HS-27A (cell line): Measurements from ENCODE around the gene NRIP1.

ENCODE experiments used
- DNase-seq: peaks from one replicate; pipeline ENCODE4 v3.0.0-alpha.2; 2012; ENCODE audit warnings: low read depth, missing footprints

NRIP1 gene

DNA sequence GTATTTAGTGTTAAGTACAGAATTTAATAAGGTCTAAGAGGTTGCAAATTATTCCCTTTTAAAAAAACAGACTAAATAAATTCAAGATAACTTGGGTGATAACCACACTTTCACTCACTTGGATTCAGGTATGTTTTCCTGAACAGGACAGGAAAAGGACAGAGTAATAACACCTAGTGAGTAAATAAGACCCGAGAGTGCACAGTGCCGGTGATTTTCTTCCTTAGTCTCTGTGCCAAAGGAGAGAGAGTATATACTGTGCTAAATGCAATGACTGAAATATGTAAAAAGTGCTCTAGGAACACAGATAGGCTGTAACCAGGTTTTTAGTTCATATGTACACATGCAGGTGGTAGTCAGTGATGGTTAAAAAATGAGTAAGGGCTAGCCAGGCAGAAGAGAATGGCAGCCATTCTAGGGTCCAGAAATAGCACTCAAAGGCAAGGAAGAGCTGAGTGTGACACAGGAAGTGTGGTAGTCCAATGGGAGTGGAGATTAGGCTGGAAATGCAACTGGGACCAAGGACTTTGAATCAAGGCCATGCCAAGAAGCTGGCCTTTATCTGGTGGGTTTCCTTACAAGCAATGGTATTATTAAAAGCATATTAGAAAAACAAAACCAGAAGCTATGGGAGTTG is 58.1 kb downstream of the NRIP1 start:
- no peak for DNase-seq

DNA sequence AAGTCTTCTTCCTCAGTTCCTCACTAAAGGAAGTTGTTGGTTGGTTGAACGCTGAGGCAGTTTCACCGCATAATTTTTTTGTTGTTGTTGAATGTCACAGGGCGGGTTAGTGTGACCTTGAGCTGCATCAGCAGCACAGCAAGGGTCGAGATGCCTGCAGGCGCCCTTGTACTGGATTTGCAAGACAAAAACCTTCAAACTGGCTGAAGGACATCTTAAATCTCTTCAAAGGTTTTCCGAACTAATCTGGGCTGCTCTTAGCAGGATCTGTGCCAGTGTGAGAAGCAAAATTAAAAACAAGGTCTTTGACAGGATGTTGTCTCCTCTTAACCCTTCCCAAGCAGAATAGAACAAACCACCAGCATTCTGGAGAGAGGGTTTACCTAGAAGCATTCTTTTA is 59.4 kb downstream of the NRIP1 start:
- DNase-seq, result no peak

DNA sequence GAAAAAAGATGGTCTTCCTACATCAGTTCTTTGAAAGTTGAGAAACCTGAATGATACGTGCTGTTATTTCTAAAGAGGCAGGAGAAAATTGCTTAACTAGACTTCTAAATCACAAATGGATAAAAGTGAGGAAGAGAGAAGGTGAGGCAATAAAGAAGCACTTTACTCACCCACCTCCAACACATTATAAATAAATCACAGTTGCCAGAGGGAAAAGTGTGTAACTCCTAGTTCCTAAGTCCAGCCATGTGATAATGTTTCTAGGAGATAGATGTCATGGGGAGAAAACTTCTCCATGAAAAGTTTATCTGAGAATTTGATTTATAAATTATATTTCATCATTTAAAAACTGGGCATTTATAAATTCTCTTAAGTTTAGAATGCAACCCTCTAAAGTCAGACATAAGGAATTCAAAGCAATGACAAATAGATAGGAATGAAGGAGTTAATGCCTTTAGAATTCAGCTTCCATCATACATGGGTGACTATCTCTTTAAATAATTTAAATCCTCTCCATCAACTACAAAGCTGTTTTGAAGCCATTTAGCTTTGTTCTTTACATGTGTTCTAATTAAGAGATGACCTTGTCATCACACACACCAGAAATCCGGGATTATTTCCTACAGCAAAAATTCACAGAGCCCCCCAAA is 60.0 kb downstream of the NRIP1 start:
- DNase-seq, result no peak

DNA sequence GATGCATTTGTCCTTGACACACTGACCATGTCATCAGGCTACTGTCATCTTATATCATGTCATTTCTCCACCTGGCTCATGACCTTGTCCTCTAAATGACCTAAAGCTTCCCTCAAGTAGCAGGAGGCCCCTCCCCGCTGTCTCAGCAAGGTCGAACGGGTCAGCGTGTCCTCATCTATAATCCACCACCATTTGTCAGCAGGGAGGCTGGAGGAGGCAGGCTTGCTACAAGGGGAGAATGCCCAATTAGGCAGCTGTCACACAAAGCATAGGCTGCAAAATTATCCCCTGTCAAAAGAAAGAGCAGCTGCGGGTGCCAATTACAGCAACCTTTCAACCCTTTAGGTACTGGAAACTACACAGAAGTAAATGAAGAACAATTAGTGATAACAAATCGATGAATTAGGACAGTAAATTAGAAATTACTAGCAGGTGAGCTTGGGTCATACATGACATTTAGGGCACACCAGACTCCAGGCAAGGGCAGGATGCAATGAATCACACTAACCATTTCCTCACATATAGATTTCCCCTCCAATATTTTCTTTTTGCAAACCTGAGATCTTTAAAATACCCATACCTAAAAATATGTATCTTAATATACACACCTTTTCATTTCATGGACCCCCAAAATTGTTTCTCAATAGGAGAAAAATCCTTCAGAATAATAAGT is 61.2 kb downstream of the NRIP1 start:
- DNase-seq, result no peak

DNA sequence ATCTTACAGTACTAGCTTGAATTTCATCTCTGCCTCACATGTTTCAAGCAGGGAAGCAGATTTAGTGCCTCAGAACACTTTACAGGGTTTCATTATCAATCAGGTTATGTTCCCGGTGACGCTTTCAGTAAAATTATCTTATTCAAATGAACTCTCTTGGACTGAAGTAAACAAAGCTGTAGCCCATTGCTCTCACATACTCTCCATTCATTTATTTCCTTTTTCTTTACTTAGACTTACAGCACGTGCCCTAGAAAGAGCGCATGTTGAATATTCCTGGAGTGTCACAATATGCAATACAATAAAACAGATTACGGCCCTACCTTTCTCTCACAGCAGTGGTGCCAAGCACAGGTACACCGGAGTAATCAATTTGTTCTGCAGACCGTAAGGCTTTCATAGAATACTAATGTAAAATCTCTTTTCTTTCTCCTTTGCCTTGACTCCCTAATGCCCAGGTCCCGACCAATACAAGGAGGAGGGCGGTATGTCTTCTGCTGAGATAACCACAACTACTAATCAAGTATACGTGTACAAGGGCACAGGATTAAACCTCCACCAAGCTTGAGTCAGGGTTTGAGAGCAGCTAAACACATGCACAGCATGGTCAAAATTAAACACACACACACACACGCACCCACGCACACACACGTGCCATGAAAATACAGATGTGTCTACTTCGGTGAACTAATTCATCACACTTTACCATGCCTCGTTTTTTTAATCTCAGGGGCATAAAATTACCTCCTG is 62.8 kb downstream of the NRIP1 start:
- no peak for DNase-seq

DNA sequence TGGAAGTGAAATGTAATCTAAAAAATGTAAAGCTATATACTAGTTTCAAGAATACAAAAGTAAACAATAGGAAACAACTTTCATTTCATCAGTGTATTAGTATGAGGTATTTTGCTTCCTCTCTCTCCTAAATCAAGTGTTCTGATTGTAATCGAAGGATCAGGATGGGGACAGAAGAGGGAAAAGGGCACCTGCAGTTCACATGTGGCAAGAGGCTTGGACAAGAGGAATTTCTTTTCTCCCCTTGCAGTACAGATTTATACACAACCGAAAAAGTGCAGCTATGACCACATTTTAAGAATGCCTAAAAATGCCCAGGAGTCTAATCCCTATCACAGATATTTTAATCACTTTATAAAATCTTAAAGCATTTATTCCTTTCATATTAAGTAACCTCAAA is 63.7 kb downstream of the NRIP1 start:
- no peak for DNase-seq

DNA sequence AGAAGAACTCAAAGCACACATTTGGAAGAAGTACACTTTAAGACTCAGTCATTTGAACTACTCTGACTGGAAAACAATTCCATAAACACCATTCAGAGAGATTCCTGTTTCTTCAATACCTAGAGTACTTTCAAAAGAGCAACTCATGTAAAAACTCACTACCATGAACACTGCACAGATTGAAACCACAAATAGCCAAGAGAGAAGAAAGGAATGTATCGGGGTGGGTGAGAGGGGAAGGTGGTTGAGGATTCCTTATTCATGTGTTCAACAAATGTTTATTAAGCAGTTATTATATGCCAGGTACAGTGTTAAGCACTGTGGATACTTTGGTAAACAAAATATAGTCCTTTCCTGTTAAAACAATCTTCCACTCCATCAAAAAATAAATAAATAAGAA is 64.7 kb downstream of the NRIP1 start:
- no peak for DNase-seq

DNA sequence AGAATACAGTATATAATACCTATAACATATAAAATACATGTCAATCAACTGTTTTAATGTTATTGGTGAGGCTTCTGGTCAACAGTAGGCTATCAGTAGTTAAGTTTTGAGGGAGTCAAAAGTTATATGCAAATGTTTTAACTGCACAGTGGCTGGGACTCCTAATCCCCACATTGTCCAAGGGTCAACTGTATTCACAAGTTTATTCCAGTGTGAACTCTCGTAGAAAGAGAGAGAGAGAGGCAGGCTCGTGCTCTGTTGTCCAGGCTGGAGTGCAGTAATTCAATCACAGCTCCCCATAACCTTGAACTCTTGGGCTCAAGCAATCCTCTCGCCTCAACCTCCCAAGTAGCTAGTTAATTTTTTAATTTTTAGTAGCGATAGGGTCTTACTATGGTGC is 66.0 kb downstream of the NRIP1 start:
- no peak for DNase-seq

DNA sequence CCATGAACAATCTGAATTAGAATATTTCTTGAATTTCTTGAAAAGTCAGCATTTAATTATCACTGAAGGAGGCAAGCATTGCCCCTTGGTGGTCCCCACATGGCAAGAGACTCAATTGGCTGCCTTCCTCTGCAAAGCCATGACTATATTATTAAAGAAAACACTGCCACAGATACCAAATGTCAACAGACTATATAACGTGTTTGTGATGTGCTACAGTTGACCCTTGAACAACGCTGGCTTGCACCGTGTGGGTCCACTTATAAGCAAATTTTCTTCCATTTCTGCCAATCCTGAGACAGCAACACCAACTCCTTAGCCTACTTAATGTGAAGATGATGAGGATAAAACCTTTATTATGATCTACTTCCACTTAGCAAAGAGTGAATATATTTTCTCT is 66.5 kb downstream of the NRIP1 start:
- no peak for DNase-seq

DNA sequence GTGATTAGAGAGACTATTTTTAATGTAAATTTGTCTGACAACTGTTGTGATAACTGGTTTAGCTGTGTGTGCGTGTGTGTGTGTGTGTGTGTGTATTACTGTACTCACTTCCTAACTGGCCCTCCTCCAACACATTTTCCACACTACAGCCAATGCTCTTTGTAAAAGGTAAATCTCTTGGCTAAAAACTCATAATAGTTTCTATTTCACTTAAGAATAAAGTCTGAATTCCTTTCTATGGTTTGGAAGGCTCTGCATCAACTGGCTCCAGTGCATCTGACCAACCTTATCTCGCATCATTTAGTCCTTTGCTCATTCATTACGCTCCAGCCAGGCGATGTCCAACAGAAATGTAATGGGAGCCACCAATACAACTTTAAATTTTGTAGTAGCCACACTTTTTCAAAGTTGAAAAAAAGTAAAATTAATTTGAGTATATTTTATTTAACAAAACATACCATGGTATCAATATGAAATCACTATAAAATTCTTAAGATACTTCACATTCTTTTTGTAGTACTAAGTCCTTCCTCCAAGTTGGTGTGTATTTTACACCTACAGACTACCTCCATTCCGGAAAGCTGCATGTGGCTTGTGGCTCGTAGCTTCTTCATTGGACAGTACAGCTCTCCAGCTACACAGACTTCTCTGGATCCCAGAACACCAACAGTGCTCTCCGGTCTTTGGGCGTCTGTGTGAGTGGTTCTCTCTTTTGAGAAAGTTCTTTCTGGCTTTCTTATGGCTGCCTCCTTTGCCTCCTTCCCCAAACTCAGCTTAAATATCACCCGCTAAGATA is 68.9 kb downstream of the NRIP1 start:
- peak; percentile 69 for DNase-seq

DNA sequence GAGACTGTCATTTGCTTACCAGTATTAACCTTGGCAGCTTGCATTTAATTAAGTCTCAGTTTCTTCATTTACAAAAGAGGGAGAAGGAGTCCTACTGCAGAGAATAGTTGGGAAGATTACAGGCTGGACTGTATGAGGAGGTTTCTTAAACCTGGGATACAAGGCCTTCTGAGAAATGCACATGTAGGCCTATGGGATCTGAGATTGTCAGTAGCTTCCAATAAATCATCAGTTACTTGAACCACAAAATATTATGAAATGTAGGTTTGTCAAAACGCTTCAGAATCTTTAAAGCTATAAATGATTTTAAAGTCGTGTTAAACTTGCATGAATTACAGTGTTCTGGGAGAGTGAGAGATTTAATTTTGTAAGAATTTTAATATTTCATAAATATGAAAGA is 69.6 kb downstream of the NRIP1 start:
- no peak for DNase-seq

DNA sequence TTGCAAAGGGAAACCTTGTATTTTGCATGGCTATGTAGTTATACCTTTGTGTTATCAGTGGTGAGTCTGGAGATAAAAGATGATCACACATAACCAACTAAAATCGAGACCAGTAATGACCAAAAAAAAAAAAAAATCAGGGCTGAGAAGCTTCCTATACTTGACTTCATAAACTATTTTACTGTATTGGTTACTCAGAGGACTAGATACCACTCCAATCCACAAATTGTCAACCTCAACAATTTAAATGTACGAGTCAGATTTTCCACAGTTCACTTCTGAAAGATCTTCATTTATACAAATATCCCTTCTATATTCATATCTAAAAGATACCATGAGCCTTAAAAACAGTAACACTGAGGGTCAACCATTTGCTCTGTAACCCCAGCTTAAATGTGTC is 71.7 kb downstream of the NRIP1 start:
- no peak for DNase-seq

DNA sequence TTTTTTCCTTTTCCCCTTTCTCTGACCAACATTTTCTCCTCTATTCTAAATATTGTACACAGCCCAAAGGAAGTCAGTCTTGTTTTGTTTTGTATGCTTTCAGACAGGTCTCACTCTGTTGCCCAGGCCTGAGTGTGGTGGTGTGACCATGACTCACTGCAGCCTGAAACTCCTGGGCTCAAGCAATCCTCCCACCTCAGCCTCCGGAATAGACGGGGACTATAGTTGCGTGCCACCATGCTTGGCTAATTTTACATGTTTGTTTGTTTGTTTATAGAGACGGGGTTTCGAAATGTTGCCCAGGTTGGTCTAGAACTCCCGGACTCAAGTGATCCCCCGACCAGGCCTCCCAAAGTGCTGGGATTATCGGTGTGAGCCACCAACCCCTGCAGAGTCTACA is 72.8 kb downstream of the NRIP1 start:
- no peak for DNase-seq

DNA sequence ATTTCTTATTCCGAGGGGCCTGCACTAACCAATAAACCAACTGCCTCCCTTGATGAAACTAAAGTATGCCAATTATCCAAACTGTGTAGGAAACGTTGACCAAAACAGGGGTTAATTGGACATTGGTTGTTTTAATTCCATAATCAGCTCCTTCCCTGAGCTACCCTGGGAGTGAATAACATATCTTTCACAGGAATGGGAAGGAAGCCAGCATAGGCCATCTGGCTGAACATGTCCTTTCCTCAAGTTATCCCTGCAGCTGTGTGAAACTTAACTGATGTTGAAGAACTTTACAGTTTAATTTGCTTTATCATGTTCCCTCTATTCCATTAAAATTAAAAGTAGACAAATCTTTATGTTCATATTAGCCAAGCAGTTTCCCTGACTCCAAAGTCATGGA is 75.4 kb downstream of the NRIP1 start:
- no peak for DNase-seq

DNA sequence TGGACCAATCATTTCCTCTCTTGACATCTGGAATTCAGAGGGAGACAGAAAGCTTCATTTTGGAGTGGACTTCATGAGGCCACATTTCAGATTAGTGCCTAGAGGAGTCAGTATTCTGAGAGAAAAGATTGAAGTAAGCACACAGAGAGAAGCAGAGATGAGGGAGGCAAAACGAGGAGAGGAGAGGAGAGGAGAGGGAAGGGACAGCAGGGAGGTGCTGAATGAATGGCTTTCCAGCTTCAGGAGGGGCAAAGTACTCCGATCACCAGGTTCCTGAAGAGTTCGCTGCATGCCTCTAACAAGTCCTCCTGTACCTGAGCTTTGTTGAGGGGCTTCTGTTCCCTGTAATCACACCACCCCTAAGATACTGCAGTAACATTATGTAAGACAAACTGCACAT is 76.0 kb downstream of the NRIP1 start:
- no peak for DNase-seq

DNA sequence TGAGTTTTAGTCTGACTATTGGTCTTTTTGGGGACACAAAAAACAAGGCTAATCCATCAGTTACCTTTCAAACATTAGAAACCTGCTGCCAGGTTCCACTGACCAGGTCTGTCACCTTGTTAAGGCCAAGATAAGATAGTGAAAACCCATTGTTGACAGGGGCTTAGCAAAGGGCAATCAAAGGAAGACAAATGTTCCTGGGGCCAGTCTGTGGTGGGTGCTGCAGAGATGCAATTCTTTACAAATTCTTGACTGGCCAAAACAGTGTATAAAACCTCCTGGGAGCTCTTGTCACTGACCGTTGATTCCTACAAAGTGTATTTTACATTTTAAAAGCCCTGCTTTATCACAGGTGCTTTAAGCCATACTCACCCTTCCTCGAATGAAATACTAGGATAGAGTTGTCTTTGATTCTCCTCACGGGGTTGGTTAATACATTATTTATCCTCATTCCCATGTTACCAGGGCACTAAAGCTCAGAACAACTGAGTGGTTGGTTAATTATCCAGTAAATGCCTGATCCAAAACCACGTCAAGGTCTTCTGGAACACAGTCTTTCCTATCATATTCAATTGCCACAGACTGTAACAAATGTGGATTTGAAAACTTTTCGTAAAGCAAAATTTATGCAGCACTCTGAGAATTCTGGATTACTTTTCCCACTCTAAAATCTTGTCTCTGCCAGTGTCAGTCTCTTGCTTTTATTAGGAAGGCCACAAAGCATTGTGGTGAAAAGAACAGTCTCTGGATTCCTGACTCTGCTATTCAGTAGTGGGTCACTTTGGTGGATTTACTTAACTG is 77.2 kb downstream of the NRIP1 start:
- no peak for DNase-seq

DNA sequence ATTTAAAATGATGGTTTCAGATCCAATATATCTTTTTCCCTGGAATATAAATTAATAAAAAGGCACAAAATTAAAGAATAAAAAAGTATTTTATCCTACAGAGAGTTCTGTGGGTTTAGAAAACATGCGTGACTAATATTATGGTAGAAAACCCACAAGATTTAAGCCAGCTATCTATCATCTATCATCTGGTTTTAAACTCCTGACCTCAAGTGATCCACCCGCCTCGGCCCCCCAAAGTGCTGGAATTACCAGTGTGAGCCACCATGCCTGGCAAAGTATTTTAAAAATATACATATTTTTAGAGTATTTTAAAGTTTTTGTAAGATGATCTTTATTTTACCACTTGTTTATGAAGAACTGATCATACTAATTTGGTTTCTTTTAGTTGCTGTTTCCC is 79.5 kb downstream of the NRIP1 start:
- no peak for DNase-seq

DNA sequence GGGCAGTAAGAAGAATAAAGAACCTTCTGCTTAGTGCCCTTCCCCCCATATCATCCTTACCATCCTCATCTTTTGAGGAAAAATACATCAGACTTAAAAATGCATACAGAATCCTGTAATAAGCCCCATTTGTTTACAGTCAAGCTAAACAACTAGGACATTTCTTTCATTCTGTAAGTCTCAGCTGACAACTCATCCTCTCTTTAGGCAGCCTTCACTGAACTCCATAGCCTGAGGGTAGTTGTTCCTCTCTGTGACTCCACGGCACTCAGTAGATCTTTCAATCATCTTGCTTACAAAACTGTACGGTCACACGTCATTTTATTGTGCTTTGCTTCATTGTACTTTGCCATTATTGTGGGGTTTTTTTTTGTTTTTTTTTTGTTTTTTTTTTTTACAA is 82.5 kb downstream of the NRIP1 start:
- no peak for DNase-seq

DNA sequence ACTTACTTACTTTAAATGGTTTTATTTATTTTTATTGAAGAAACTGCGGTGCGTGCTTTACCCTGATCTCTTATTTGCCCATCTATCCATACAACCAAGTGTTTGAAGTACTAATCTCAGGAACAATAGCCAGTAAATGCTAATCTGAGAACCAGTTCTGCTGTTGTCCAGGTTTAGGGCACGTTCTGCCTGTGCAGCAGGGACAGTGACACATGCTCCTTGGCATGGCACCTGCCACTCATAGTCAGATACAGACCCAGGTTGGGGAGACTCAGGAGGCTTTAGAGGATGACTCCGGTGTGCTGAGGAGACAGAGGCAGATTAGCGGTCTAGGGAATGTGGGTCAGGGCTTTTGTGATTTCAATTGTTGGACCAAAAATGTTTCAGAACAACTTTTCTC is 83.6 kb downstream of the NRIP1 start:
- DNase-seq, result no peak

DNA sequence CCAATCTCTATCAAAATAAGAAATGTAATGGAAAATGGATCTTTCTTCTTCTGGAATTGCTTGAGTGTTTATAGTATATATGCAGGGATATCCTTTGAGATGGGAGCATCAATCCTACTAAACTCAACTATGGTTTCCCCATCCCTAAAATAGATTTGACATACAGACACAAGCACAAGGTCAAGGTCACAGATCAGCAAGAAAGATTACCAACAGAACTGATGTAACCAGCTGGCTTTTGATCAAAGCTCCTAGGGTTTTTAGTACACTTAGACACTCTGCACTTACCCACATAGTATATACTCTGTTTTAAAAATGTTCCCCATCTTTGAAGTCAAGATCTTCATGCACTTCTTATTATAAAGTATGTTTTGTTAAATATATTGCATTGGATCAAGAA is 85.5 kb downstream of the NRIP1 start:
- no peak for DNase-seq

DNA sequence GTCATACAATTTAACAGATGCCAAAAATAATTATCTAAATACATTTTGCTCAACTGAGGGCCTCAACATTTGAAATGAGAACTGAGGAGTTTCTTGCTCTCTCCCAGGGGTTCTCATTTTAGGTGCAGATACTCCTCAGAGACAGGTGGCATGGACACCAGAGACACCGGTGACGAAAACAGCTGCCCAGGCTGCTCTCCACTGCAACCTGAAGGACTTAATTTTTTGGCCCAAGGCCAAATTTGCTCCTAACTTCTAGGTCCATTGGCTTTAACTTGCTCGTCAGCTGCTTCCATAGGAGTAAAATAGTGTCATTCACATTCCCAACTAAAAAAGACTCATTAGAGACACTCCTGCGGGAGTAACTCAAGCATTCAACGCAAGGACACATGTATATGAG is 87.0 kb downstream of the NRIP1 start:
- no peak for DNase-seq
